GM19324 (cell line): Measurements from ENCODE around the gene BMERB1.

Experiments used
- ATAC-seq: cut with Tn5 transposase; IDR thresholded peaks from one replicate; pipeline ENCODE4 v1.9.1; 2021; ENCODE audit warnings: mild to moderate bottlenecking, moderate library complexity; ENCODE audit not compliant: unreplicated experiment, low FRiP score

The BMERB1 gene

DNA sequence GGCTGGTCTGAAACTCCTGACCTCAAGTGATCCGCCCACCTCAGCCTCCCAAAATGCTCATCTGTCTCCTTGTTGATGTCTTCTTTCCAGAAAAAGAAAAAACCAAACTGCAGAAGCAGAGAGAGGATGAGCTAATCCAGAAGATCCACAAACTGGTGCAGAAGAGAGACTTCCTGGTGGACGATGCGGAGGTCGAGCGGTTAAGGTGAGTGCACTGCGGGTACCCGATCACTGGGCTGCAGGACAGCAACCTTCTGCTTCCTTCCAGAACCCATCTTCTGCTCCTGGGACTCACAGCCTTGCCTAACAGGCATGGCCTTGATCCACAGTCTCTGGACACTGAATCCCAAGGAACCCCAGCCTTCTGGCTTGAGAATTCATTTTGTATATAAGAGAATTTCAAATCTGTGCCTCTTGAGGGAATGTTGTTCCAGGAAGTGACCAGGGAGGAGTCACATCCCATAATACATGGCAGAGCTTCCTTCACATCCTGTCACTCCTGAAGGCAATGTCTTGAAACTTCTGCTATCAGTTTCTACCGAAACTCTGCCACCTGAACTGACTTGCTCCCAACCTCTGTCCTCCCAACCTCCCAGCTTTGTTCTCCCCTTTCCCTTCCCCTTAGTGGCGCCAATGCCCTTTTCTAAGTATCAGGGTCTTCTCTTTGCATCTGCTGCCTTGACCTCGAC lies 146.9 kb downstream of the BMERB1 start:
- ATAC-seq = no peak

DNA sequence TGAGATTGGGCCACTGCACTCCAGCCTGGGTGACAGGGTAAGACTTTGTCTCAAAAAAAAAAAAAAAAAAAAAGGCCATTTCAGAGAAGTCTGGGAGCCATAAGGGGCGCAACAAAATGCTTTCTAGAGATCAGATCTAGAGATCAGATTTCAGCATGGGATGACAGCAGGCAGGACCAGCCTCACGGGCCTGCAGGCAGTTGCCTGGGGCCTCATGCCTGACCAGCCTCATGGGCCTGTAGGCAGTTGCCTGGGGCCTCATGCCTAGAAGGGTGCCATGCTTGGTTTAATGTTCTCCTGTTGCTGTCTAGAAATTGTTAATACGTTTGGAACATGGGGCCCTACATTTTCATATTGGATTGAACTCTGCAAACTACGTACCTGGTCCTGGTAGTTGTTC lies 149.1 kb downstream of the BMERB1 start:
- no peak for ATAC-seq

DNA sequence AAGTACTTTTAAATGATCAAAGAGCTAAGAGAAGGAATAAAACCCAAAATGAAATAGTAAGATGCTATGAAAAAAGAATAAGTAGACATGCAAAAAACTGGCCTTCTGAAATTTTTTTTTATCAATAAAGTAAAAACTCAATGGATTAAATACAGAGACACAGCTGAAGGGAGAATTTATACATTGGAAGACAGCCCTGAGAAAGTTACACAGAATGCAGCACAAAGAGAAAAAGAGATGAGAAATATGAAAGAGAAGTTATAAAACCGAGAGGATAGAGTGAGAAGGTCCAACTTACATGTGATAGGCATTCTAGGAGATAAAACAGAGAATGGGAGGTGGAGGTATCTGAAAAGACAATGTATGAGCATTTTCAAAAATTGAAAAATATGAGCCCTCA lies 151.6 kb downstream of the BMERB1 start:
- no peak for ATAC-seq

DNA sequence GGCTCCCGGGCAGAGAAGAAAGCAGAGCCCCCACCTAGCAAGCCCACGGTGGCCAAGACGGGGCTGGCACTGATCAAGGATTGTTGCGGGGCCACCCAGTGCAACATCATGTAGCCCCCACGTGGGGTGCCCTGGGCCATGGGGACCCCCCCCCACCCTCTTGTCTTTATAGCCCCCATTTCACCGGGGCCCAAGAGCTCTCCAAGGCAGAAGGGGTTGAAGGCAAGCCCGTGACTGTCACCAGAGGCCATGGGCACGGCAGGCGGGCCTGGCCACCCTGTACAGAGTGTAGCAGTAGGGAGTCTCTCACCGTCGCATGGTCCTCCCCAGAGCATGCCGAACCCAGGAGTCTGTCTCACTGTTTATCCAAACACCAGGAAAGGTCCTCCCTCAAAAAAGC lies 152.3 kb downstream of the BMERB1 start:
- no peak for ATAC-seq

DNA sequence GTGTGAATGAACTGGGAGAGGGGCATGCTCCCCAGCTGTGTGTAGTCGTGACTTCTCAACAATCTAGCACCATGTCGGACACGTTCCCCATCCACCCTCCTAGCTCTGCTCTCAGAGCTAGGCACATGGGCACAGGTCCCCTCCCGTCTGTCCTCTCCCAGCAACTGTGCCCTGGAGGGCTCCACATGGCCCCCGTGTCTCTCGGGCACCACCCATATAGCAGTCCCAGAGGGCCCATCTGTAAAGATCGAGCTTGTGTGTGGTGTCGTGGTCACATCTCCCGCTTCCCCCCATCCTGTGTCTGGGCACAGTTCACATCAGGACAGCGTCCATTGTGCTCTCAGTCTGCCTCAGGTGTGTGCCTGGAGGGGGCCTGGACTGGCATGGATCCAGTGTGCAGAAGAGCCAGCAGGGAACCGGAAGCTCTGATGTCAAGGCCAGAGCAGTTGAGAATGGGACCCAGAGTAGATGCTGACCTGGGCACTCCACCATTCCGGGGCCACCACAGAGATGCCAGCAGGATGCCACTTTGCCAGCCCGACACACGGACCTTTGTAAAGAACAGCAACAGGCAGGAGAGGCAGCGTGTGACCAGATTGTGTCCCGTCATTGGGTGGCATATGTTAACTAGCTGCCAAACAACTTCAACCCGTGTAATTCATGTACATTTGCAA lies 152.9 kb downstream of the BMERB1 start:
- no peak for ATAC-seq

DNA sequence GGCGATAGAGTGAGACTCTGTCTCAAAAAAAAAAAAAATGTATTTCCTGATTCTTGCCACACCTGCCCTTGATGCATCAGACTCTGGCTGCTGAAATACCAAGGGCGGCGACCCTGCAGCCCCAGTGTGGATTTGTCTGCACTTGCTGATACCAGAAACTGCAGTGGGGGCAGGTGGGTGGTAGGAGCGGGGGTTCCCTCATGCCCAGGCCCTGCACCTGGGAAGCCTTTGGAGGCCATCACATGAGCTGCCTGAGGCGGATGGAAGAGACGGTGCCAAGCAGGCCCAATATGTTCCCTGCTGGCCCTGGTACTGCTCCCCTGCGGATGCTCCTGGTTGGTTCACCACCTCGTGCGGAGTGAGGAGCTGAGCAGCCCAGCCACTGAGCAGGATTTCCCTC lies 157.9 kb downstream of the BMERB1 start:
- ATAC-seq = no peak

DNA sequence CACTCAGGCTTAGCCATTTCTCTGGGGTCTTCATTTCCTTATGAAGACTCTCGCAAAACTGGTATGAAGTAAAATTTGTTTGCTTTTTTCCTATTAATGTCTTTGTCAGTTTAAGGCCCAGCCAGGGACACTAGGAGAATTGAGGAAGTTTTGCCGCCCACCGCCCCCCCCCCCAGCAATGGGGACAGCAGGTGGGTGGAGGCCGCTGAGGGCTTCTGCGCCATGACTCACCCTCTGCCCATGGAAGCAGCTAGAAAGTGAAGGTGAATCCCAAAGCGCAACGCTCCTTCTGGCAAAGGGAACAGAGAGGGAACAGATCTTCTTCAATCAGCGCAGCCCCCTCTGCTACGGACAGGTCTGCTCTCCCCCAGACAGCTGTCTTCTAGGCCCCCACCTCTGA lies 158.8 kb downstream of the BMERB1 start:
- no peak for ATAC-seq

DNA sequence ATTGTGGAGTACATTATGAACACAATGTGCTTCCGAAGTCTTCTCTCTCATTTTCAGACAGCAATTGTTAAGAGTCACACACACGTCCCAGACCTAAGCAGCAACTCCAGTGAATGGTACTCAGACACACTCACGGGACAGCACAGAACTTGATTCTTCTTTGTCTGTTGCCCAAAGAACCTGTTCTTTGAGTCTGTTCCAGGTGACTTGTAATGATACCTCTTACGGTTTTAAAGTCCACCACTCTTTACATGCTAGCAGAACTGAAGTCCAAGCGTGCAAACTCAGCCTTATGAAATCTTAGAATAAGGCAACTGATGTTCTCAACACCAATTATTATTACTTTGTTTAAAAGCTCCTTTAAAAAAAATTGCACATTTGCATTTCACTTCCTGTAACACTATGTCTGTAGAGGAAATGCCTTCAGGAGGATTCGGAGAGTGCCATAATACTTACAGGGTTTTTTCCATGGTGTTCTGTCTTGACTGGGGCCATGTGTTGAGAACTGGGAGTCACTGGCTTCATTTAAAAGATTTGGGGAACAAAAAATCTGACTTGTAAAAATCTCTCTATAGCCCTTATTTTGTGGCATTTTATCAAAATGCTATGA lies 160.4 kb downstream of the BMERB1 start:
- no peak for ATAC-seq

DNA sequence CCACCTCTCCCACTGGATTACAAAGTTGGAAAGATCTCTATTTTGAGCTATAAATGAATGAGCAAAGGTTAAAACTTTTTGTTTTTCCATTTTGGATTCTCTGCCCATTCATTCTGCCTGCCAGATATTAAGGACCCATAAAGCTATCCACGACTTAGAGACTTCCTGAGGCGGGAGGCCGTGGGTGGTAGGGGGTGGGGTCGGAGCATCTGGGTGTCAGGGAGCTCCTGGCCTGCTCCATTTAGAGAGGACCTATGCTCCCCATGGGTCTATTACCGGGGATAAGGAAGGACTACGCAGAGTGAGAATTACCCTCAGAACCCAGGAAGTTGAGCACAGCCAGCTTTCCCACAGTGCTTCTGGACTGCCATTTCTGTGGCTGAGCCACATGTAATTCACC lies 162.7 kb downstream of the BMERB1 start:
- ATAC-seq = no peak

DNA sequence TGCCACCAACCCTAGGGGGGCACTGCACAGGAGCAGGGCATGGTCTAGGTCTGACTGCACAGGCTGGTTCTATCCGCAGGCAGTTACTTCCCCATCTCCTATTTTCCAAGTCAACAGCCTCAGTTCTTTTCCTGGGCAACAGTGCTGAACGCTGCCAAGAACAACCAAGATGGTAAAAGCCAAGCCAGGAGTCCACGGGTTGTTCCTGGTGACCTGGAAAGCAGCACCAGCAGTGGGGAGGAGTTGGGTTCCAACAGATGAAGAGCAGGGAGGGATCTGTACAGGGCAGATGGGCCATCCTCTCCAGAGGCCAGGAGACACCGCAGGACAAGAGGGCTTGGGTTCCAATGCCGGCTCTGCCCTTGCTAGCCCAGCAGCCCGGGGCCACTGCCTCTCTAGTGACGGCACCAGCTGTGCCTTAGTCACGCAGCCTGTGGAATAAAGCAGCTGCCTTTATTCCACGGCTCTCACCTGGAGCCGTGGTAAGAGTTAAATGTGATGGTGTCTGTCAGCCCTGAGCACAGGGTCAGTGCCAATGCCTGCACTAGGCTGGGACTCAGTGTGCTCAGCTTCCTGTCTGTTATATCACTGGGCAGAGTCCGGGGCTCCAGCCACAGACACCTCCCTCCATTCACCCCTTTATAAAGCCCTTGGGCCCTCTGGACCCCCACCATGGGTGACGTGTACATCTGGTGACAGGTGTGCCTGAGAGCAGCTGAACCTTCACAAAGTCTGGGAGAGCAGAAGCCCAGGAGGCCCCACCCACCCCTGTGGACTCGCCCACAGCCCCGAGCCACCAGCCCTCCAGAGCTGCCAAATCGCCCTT lies 163.6 kb downstream of the BMERB1 start:
- ATAC-seq = no peak

DNA sequence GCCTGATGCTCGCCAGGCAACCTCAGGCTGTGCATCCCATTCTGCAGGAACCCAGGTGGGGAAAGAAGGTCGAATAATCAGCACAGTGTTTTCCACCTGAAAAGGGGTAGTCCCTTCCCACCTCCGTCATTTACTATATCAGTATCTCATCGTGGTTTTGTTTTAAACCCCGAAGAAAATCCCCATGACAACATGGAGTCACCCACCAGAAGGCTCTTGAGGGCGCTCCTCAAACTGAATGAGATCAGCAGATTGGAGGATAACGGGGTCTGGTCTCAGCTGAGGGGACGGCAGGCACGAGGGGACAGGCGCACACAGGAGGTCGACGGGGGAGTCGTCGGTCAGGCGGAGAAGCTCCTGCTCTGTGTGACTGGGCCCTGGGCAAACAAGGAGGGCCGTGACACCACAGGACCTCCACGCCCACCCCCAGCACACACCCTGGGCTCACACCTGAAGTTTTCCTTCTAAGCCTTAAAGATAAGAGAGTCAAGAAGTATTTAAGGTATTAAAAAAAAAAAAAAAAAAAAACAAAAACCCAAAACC lies 164.3 kb downstream of the BMERB1 start:
- no peak for ATAC-seq

DNA sequence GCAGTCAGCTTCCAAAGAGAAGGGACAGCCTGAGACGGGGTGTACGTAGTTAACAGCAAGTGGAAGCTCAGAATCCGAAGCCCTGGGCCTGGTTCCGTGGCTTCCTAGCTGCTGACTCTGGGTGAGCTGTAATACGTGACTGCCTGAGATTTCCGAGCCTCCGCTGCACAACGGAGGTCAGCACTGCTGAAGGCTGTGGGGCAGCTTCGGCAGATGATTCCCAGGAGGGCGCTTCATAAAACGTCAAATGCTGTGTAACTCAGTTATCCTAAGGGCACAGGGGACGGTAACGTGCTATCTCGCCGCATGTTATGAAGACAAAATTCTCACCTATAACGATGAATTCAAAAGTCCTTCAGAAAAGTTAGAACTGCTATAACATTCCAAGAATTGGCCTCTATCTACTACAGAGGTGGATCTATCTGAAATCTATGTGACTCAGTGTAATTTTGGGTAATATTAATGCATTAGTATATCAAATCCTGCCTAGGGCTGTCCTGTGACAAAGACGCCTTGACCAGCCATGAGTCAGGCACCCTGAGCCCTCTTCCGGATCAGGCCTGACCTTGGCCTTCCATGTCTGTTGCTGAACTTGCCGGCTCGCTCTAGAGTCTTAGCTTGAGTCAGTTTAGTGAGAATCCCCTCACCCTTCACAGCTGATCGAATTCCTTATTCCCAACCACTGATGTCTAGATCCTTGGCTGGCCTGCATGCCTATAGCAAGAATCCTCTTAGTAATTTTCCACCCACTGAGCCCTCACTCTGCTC lies 165.1 kb downstream of the BMERB1 start:
- ATAC-seq = no peak

DNA sequence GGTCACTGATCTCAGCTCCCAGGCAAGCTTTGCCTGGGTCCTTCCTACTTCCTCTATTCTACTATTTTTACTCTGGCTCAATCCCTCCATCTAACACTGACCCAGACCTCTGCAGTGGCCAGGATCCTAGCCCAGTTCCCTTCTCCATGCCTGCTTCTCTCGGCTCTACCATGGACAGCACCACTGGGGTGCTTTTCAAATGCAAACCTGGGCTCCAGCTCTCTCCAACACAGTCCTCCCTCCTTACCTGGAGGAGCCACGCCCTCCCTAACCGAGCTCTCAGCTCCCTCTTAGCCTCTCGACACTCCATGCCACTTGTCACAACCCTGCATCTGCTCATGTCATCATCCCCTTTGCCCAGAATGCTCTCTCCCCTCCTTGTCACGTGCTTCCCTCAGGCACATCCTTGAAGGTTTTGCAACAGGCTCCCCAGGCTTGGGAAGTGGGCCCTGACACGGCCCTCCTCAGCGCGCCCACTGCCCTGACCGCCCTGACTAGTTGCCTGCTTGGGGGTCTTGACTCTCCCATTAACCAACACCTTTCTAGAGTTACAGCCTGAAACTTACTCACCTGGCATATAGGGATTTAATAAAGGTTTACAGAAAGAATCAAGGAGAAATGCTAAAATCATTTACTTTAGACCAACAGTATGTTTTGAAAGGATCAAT lies 167.0 kb downstream of the BMERB1 start:
- ATAC-seq = no peak

DNA sequence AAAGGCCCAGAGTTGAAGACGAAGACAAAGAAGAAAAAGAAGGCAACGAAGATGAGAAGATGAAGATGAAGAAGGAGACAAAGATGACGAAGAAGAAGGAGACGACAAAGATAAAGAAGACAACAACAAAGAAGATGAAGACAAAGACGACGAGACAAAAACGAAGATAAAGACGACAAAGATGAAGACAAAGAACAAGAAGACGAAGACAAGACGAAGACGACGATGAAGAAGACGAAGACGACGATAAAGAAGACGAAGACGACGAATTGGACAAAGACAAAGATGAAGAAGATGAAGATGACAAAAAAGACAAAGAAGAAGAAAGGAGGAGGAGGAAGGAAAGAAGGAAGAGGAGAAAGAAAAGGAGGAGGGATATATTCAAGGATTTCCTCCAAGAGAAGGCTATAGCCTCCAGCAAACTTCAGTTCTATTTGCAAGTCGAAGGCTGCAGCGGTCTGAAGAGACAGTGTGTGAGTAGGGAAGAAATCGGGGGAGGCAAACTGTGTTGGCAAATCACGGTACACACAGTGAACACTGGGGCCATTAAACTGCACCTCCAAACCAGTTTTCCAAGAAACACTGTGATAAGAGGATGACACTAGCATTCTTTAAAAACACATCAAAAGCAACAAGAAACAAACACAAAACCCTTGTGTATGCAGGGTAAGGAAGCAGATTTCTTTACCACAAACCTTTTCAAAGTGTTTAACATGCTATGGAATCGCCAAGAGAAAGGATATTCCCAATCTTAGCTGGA lies 168.1 kb downstream of the BMERB1 start:
- no peak for ATAC-seq

DNA sequence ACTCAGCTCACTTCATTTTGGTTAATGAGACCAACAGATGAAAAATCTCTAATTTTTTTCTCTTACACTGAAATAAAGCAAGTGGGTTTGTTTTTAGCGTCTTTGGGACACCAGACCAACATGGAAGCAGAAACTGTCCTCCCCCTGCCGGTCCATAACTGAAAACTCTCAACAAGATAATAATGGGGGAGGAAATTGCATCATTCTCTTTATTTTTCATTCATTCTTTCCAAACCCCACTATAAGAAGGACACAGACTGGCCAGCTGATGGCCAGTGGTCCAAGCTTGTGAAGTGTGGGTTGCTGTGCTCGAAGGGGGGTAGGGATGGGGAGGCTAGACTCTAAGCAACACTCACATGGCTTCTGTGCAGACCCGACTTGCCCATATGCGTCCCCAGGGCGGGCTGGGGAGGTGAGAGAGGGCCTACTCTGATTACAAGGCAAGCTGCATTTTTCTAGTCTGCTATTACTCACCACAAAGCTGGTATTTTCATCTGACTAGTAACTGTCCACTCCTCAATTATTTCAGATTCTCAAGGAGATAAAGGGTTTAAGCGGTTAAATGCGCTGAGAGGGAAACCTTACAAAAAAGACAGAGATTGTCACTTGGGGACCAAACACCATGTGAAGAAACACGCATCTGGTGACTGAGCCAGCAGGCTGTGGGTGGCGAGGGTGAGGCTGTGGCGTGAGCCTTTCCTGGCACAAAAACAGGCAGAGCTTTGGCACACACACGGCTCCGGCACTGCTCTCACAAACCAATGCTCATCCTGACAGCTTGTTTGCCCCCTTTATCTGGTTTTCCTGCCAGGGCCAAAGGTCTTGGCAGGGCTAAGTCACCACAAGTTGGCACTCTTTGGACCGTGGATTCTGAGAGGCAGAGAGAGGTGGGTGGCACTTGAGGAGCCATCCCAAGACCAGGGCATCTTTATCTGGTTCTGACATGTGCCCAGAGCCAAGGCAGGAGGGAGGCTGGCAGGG lies 170.4 kb downstream of the BMERB1 start:
- no peak for ATAC-seq

DNA sequence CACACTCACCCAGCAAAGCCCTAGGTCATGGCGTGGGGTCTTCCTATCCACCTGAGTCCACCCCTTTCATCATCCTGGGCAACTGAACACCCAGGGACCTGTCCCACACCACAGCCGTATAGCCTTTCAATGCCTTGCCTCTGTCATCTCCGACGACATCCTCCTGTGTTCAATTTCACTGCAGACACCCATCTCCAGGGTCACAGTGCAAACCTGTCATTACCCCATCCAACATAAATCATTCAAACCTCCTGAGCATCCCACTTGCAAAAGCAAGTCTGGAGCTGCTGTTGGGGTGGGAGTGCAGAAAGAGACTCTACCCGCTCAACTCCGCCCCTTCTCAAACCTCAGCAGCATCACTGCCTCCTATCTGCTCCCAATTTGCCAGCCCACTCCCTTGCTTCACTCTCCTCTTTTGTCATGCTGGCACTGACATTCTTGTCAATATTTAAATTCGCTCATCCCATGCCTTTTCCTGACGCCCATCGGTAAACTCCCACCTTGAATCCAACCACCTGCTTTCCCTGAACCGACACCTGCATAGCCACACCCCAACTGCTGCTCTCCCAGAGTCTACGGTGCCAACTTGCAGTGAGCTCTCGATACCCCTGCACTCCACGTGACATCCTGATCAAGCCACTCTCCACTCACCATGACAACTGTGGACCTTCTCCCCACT lies 171.6 kb downstream of the BMERB1 start:
- ATAC-seq = no peak

DNA sequence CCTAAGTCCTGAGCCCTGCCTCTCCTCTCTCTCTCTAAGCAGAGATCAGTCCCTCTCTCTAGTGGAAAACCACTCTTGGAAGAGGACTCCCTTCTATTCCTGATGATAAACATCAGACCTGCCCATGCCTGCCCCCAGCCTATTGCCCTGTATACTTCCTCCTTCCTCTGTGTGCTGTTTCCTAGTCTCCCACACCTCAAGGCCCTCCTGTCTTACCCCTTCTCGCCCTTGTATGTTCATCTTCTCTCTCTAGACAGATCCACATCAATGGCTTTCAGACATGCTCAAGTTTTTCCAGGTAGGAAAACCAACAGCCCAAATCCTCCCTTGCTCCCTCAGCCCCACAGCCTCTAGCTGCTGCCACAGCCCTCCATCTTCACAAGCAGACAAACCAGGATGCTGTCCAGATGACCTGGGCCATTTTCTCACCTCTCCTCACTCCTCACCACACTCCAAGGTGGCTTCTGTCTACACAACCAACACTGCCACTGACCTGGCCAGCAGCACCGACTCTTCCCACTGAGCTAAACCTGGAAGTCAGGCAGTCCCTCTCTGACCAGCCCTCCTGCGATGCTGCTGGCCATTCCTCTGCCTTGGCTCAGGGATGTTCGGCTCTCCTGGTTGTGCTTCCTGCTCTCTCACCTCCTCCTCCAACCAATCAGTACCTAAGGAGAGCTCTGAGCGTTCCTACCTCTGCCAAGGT lies 172.3 kb downstream of the BMERB1 start:
- ATAC-seq = no peak
